ENCODE results near the gene KRT40.

GRCh38 chr17:40952154-40952553 lies 32.0 kb downstream of the KRT40 start:
- TF ChIP-seq CTCF (conservative IDR thresholded peaks at IDR 0.05; ENCODE audit: low read length), result no peak
- no peak for TF ChIP-seq EZH2phosphoT487 (IDR thresholded peaks at IDR 0.05; ENCODE audit: borderline replicate concordance)

All from Loucy (cell line).